MV-4-11 (cell line): Measurements from ENCODE around the gene NAPEPLD.
A peak's percentile ranks its signal among the peaks of the same experiment; 100 is the strongest.

Source experiments
- DNase-seq: peaks from one replicate; lab custom pipeline; 2025; lab: John Stamatoyannopoulos, UW

The NAPEPLD gene

DNA sequence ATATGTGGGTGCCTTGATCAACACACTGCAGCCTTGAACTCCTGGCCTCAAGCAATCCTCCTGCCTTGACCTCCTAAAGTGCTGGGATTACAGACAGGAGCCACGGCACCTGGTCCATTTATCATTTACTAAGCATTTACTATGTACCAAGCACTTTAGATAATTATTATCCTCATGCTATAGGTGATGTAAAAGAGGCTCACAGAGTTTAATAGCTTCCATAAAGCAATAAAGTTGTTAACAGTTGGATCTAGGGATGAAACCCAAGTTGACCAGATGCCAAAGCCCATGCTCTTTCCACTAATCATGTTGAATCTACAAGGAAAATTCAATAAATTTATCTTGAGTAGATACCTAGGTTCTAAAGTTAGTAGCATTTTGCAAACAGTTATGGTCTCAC, 5.0 kb downstream of the NAPEPLD start:
- no peak for DNase-seq

DNA sequence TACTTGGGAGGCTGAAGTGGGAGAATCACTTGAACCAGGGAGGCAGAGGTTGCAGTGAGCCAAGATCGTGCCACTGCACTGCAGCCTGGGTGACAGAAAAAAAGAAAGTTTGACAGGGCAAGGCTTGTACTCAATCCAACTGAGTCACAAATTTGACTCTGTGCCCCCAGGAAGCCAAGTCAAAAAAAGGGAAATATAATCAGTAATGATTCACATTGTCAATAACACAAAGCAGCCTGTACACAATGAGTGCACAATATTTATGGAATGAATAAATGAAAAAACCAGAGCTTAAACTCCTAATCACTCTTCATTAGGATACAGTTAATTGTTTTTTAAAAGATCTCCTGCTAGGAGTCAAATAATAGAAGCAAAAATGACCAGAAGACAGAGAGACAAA, 6.4 kb downstream of the NAPEPLD start:
- DNase-seq: no peak

DNA sequence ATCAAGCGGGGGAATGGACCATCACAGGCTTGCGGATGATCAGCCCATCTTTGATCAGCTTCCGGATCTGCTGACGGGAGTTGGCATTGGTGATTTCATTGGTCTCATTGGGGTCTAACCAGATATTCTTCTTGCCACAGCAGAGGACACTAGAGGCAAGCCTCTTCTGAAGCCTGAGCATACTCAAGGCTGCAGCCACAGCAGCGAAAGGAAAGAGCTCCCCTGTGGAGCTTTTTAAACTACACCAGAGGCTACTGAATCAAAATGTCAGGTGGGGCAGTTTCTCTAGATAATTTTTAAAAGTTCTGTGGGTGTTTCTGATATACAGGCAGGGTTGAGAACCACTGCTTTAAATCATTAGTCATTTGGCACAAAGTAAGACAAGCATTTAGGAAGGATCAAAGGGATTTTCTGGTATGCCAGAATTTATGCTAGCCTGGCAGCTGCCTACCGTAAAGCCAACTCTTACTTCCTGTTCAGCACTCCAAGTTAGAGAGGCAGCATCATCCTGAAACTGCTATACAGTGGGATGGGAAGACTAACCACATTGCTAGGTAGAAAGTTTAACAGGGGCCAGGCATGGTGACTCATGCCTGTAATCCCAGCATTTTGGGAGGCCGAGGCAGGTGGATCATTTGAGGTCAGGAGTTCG, 7.0 kb downstream of the NAPEPLD start:
- DNase-seq: peak; percentile 70

DNA sequence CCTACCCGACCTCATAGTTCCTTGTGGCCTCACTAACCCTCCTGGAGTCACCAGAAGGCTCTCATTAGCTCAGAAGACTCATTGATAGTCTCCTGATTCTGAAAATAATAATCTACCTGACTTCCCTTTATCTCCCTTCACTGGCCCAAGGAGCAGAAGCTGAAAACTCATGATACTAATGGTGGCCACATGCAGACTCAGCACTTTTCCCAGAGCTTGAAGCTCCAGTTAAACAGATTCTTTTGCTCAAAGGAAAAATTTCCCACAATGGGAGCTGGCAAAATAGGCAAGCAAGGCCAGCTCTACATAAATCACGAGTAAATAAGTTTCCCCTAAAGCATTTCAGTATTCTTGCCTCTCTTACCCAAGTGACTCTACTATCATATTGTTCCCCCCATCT, 8.2 kb downstream of the NAPEPLD start:
- DNase-seq: no peak

DNA sequence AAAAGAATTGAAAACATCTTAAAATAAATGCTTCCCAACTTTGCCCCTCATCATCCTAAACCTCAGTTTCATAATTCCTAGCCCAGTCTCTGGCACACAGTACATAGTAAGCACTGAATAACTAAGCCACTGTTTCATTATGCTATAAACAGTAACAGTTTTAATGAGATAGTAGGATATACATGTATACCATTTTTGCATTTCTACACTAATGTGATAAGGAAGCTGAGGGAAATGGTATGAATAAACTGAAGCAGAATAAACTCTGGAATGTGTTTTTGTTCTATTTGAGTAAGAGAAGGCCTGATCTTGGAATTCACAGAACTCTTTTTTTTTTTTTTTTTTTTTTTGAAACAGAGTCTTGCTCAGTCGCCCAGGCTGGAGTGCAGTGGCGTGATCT, 8.8 kb downstream of the NAPEPLD start:
- DNase-seq: no peak

DNA sequence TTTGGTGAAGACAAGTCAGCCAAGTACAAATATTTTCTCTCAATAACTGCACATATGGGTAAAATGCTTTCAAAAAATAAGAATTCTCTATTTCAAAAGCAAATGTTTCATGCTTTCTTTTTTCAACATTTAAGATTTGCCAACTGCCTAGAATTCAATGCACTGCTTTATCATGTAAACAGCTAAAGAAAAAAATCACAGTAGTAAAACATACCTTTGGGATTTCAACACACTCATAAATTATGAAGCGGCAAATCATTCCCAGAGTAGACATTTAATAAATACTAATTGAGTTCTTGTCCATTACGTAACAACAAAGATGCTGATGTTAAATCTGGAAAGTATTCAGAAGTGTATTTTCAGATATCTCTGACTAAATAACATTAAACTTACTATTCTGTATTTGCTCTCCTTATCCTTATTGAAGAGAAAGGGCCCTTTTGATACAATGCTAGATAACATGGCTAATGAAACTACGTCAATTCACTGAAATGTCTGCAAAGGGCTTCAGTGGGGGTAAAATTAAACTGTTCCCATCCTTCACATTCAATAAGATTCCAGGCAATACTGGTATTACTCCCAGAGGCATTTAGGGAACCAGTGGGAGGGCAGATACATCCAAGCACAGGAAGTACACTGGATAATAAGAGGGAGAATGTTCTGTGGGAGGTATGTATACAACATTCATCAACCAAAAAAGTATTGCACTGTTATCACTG, 13.9 kb downstream of the NAPEPLD start:
- DNase-seq: no peak

DNA sequence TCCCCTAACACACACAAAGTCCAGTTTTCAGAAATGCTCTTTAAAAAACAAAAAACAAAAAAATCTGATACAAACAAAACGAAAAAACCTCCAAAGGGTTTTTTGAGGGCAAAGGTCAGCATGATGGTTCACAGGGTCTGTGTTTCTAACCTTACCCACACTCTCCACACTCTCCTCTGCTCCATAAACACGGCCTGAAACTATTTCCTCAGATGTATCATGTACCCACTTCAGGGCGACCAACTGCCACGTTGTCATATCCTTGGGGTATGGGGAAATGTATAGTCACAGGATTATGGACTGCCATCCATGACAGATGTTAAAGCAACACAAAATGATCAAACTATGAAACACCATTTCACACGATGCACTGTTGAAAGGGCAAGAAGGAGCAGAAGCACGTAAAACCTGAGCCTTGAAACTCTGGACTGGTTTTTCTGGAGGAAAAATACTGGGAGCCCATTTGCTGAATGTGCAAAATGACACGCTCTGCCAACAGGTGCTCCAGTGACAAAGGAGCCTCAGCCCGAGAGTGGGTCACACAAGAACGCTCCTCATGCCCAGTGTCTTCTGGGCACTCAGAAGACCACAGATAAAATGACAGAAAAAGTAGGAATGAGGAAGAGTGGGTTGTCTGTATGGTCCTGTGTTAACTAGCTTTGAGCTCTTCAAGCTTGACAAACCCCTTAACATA, 15.8 kb downstream of the NAPEPLD start:
- DNase-seq: peak; percentile 17

DNA sequence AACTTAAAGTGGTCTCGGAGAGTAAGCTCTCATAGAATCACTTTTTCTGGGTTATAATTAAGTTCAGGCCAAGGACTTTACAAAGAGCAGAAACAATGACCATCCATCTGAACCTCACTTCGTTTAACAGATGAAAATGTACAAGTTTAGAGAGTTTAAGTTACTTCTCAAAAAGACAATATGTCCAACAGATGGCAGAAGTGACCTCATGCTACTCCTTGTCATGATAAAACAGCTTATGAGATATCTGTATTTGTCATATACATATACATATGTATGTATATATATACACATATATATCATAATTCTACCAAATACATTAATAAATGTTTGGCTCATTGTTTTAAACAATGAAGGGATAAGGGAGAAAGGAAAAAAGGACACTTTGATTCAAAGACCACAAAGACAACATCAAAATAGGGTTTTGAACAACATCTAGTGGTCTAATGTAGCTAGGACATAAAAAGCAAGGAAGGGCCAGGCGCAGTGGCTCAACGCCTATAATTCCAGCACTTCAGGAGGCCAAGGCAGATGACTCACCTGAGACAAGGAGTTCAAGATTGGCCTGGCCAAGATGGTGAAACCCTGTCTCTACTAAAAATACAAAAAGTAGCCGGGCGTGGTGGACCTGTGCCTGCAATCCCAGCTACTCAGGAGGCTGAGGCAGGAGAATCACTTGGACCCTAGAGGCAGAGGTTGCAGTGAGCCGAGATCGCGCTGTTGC, 17.8 kb downstream of the NAPEPLD start:
- DNase-seq: peak; percentile 14

DNA sequence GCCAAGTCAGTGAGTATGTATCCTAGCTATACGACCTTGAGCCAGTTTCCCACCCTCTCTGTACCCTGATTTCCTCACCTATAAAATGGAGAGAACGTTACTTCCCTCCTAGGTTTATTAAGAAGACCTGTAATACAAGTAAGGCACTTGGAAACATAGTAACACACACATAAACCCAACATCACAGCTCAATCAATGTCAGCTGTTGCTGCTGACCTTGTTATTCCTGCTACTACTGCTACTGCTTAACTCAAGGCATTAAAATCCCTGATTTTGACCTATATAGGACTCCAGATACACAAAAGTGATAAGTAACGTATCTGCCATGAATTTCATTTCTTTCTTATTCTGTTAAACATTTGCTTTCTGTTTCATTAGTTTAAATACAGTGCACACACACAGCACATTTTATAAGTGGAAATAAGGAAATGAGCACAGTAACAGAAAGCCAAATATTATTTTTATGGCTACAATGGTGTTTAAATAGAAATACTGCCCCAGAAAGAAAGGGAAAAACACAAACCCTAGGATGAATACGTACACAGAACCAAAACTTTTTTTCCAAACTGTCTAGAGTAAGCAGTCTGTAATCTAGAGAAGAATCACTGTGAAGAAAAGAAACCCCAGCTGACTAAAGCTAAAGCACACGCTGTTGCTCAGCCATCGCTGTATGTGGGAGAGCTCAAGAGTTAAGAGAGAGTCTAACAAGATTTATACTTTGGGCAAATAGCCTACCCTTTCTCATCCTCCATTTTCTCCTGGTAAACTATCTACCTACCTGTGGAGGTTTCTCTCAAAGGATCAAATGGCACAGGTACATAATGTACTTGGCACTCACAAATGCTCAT, 19.0 kb downstream of the NAPEPLD start:
- DNase-seq: no peak

DNA sequence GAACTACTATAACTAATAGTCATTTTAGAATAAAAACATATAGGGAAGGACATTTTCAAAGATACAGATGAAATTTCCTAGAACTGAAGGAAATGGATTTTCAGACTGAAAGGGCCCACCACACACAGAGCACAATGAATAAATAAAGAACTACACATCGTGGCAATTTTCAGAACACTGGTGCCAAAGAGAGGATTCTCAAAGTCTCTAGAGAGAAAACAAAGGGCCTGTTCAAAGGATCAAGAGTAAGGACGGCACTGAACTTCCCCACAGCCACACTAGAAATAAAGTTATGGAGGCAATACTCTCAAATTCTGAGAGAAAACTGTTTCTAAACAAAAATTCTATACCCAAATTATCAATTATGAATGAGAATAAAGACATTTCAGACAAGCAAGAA, 21.9 kb downstream of the NAPEPLD start:
- DNase-seq: no peak

DNA sequence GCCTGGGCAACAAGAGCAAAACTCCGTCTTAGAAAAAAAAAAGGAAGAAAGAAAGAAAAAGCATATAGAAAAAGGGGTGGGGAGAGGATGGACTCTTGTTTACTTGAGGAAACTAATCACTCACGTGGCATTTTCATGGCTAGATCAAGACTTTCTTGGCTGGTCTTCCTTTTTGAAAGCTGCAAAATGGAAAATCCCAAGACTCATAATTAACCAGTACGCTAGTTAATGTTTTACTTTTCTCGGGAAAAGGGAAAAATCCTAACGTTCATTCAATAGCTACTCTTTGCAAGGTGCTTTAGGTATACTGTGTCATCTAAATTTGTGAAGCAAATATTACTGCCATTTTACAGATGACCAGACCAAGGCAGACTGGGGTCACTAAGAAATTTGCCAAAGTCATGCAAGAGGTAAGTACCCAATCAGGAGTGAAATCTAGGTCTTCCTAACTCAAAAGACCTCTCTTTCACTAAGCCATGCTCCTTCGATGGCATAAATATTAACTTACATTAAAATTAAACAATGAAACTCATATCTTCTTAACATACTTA, 24.4 kb downstream of the NAPEPLD start:
- DNase-seq: peak; percentile 26

DNA sequence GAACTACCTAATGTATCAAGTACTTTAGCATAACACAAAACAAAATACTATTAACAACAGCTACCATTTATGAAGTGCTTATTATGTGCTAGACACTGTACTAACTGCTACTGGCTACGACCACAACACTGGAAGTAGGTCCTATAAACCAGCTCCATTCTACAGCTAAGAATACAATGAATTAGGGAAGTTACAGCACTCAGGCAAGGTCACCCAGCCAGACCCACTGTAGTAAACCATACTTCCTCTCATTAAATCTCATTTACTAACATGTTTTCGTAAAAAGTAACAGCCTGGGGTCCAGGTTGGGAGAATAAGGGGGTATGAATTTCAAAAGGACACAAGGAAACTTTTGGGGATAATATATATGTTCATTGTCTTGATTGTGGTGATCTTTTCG, 25.4 kb downstream of the NAPEPLD start:
- DNase-seq: peak; percentile 75

DNA sequence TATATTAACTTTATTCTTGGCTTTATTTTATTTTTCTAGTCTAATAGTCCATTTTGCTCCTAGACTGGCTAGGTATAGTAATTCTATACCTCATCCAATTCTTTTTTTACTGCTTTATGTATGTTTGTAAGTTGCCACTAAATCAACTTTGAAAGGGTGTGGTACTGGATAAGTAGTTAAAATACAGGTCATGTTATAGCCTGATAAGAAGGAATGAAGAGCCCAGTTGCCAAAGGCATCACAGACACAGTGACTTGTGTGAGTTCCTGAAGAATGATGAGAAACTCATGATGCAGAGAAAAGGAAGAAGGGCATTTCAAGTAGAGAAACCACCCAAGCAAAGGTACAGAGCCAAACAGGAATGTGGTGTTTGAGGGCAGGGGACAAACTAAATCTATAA, 27.3 kb downstream of the NAPEPLD start:
- DNase-seq: no peak

DNA sequence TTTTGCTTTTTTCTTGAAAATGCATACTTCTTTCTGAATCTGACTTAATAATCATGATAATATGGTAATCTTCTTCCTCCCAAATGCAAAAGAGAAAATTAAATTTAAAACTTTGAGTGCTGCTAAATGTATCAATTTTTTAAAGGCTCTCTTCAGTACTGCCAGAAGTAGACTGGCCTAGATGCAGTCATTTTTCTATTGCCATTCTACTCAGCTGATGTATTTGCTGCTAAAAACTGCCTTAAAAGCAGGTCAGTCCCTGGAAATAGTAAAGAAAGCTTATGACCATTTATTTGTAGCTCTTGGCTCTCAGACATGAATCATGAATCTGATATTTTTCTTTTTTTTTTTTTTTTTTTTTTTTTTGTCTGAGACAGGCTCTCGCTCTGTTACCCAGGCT, 28.5 kb downstream of the NAPEPLD start:
- DNase-seq: no peak

DNA sequence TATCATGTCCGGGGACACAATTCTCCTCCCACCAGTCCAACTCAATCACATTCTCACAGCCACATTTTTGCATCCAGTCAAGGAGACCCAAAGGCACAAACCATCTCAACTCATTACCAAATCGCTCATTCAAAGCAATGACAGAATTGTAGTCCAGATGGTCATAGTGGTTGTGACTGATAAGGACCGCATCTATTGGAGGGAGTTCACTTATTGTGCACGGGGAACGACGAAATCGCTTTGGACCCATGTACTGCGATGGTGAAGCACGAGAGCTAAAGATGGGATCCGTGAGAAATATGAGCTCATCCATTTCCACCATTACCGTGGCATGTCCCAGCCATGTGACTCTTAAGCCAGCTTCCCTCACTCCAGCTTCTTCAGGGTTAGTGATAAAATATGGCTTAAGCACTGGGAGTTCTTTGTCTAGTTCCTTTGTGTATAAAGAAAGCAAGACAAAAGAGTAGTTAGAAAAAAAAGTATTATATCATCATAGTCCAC, 29.1 kb downstream of the NAPEPLD start:
- no peak for DNase-seq

DNA sequence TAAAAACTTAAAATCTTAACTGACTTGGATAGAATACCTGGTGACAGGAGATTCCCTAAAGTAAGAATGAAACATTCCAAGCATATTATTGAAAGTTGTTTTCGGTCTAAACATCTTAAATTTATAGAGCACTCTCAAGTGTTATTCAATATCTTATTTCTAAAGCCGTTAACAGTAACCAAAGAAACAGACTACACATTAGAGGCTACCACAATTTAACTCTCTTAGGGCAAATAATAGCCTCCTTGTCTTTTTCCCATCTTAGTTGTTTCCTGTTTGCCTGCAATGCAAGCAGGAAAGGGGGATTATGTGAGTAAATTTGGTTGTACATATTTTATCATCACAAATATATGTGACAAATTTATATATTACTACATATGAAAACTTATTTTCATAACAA, 31.4 kb downstream of the NAPEPLD start:
- DNase-seq: no peak

DNA sequence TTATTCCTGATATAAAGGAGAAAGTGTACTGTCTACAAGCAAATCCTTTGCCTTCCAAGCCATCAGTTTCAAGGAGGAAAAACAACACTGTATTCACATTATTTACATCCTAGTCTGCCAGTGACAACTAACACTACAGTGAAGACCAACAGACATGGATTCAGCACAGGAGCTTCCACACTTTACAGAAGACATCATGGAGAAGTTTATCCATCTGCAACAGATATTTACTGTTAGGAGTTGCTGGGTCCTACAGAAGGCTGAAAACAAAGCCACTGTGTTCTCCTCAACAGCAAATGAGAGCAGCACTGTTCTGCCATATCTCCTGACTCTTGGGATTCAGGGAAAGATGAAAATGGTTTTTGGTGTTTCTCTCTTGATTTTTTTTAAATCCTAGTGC, 31.9 kb downstream of the NAPEPLD start:
- no peak for DNase-seq

DNA sequence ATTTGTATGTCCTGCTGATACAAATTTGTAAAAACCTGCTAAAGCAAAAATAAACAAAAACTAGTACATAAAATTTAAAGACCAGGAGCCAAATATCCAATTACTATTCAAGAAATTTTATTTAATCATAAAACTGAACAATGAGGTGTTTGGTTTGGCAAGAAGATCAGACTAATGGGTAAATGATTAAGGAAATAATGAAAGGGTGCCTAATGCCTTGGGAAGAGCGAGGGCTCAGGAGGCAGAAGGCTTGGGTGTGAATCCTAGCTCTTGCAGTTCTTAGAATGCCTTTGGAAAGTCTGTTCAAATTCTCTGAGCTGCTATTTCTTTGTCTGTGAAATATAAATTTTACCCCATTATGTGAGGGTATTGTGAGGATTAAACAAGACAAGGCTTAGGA, 32.4 kb downstream of the NAPEPLD start:
- no peak for DNase-seq

DNA sequence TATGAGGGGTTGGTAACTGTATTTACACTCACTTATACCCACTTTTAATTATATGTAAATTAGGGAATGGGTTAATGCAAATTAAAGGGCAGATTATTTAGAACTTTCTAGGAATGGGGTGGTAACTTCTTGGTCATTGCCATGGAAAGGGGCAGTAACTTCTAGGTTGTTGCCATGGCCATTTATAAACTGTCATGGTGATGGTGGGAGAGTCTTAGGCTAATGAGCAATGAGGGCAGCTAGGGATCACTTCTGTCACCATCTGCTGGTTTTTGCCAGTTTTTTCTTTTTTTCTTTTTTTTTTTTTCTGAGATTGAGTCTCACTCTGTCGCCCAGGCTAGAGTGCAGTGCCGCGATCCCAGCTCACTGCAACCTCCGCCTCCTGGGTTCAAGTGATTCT, 33.1 kb downstream of the NAPEPLD start:
- DNase-seq: no peak

DNA sequence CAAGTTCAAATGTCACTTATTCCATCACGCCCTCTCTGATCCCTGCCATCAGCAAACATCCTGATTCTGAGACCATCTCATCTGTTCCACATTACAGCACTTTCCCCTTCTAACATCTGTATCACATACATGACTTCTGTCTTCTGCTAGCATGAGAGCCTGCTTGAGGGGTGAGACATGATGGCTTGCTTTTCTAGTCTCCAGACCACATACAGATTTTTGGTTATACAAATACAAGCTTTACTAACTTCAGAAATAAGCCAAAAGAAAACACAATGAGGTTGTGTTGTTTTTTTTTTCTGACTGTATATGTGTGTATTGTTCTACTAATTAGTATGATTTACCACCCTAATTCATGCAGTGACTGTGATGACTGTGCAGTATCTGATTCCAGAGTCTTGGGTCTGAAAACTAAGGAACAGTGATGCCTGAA, 34.3 kb downstream of the NAPEPLD start:
- DNase-seq: no peak

DNA sequence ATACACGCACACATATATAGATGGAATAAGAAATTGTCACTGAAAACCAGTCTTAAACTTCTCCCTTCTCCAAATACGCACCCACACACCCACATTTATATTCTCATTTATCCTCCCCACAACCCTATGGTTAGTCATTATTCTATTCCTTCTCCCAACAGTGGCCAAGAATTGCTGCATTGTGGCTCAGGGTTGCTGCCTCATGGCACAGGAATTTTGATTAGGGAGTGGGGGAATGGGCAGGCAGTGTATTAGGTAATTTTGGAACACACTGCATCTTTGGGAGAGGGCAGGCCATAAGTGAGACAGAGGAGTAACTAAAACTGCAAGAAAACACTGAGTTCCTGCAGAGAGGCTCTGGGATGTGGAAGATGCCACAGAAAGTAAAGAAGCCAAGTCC, 35.7 kb downstream of the NAPEPLD start:
- DNase-seq: no peak
